Colonic mucosa (tissue), 4 donors: Measurements from ENCODE around the gene KRTAP10-7. TPM values are rescaled to one million over a fixed set of nuclear protein-coding genes. Genes with fewer than 3 reads are reported as not detected.
A peak's percentile ranks its signal among the peaks of the same experiment; 100 is the strongest.
"Not testable (repeated sequence)": the region's sequence is repeated elsewhere in the genome, so short reads cannot be mapped to it uniquely, and the experiment has no call there.

Experiments
- DNase-seq: peaks from one replicate; pipeline ENCODE4 v3.0.0-alpha.2; 2020
- H3K27ac ChIP-seq: fragments of 200-600 bp; one replicate; pipeline ENCODE4 v1.8.0; 2021
- H3K27me3 ChIP-seq: fragments of 200-600 bp; one replicate; pipeline ENCODE4 v1.8.0; 2021
- H3K36me3 ChIP-seq: fragments of 200-600 bp; one replicate; pipeline ENCODE4 v1.8.0; 2021
- H3K4me1 ChIP-seq: fragments of 200-600 bp; one replicate; pipeline ENCODE4 v1.8.0; 2021; ENCODE audit warnings: mild to moderate bottlenecking
- H3K4me3 ChIP-seq: fragments of 200-600 bp; one replicate; pipeline ENCODE4 v1.8.0; 2021
- H3K9ac ChIP-seq, 2 donors: one replicate each; pipeline ENCODE4 v1.7.0; 2013; ENCODE audit warnings: control low read depth in 2 of 2, low read depth in 2 of 2, low read length in 2 of 2
- H3K9me3 ChIP-seq: fragments of 200-600 bp; one replicate; pipeline ENCODE4 v1.8.0; 2021
- CTCF ChIP-seq: fragments of 200-600 bp; IDR thresholded peaks from one replicate; pipeline ENCODE4 v1.8.0; 2022; ENCODE audit warnings: antibody characterized with exemption, mild to moderate bottlenecking
- intact Hi-C: fragments of 100-400 bp; cut with DNase I; formaldehyde crosslinking; loops from one replicate; pipeline ENCODE4 v1.14.1; 2022
- total RNA-seq, 2 donors: library from RNA; stranded (reverse); fragmentation: NEBNext Ultra II Directional in 1 of 2; extraction: Animal tissue kit (Norgen Biotek cat#: 25700) in 1 of 2; gene quantifications; one replicate each; pipeline ENCODE4 v1.2.1, GENCODE V29; 2021
- donor health status: healthy.
- donor health status: DM: no; HTN: no; CAD: no.
- donor health status: DM: no; HTN: no; CAD: no.

Gene KRTAP10-7
- total RNA-seq, 2 donors from 2014 or later, result not detected

- no peak for DNase-seq
- Histone ChIP-seq H3K27me3 (no peaks in the 10 kb centered on the region), H3K9ac (no peak overlapping the region), H3K36me3 (no peaks in the 10 kb centered on the region), H3K27ac (no peak overlapping the region), H3K9me3 (no peaks in the 10 kb centered on the region), H3K4me3 (no peak overlapping the region), H3K4me1 (no peaks in the 10 kb centered on the region)
- TF ChIP-seq CTCF, result no peak
- intact Hi-C loops, result no loop called here
Observed at GRCh38 chr21:44569861-44570517, 30.4 kb upstream of the KRTAP10-7 start.

GRCh38 chr21:44571296-44571695 is 29.1 kb upstream of the KRTAP10-7 start:
- Histone ChIP-seq H3K9ac (no peak overlapping the region), H3K27me3 (no peaks in the 10 kb centered on the region), H3K4me3 (no peak overlapping the region), H3K27ac (no peak overlapping the region), H3K4me1 (no peaks in the 10 kb centered on the region), H3K9me3 (no peaks in the 10 kb centered on the region), H3K36me3 (no peaks in the 10 kb centered on the region)
- DNase-seq, result no peak
- intact Hi-C loops, result no loop called here
- no peak for TF ChIP-seq CTCF

- Histone ChIP-seq H3K36me3 (no peaks in the 10 kb centered on the region), H3K4me3 (no peak overlapping the region), H3K27ac (no peak overlapping the region), H3K9ac (no peak overlapping the region), H3K9me3 (no peaks in the 10 kb centered on the region), H3K27me3 (no peaks in the 10 kb centered on the region), H3K4me1 (no peaks in the 10 kb centered on the region)
- TF ChIP-seq CTCF, result no peak
- DNase-seq, result no peak
- intact Hi-C loops, result no loop called here
Observed at GRCh38 chr21:44571844-44572782, 28.3 kb upstream of the KRTAP10-7 start.

GRCh38 chr21:44572959-44573583 is 27.3 kb upstream of the KRTAP10-7 start:
- H3K27ac ChIP-seq, result no peak overlapping the region
- H3K4me1 ChIP-seq, result no peaks in the 10 kb centered on the region
- DNase-seq, result no peak
- TF ChIP-seq CTCF, result no peak
- H3K27me3 ChIP-seq, result no peaks in the 10 kb centered on the region
- intact Hi-C loops, result no loop called here
- no peak overlapping the region for H3K4me3 ChIP-seq
- no peaks in the 10 kb centered on the region for H3K36me3 ChIP-seq
- no peaks in the 10 kb centered on the region for H3K9me3 ChIP-seq
- H3K9ac ChIP-seq, result no peak overlapping the region

- intact Hi-C loops, H3K9ac ChIP-seq, DNase-seq, H3K9me3 ChIP-seq, H3K27me3 ChIP-seq, H3K27ac ChIP-seq, H3K4me1 ChIP-seq, H3K36me3 ChIP-seq: not testable (repeated sequence)
- peak within 1 kb of the TSS; percentile 12 for H3K4me3 ChIP-seq
Observed at GRCh38 chr21:44573630-44574456, 26.6 kb upstream of the KRTAP10-7 start, which contains the start of gene KRTAP10-4. TSS of gene KRTAP10-4 (plus strand) at chr21:44573729. CDS start at chr21:44573759, 30 bp downstream.
